ENCODE data around the gene POLRMT.

The POLRMT gene

GRCh38 chr19:571566-571974 is 61.8 kb downstream of the POLRMT start:
- no peak for TF ChIP-seq CTCF (IDR thresholded peaks at IDR 0.05; ENCODE audit: insufficient read depth, low read length, poor library complexity, severe bottlenecking)
- Histone ChIP-seq H3K4me3 (replicated peaks; ENCODE audit: low read depth, low read length) (peak overlapping the region; percentile 53), H3K36me3 (ENCODE audit: control insufficient read depth, insufficient read depth, low read length) (no peaks in the 10 kb centered on the region), H3K27me3 (replicated peaks; ENCODE audit: control insufficient read depth, insufficient read depth, low read length) (no peaks in the 10 kb centered on the region)
- DNase-seq (ENCODE audit: extremely low read depth, insufficient read length): no peak

GRCh38 chr19:570937-571565 is 62.3 kb downstream of the POLRMT start:
- peak; percentile 79 for DNase-seq (ENCODE audit: extremely low read depth, insufficient read length)
- H3K4me3 ChIP-seq (replicated peaks; ENCODE audit: low read depth, low read length): peak overlapping the region; percentile 53
- no peak for TF ChIP-seq CTCF (IDR thresholded peaks at IDR 0.05; ENCODE audit: insufficient read depth, low read length, poor library complexity, severe bottlenecking)
- no peaks in the 10 kb centered on the region for H3K27me3 ChIP-seq (replicated peaks; ENCODE audit: control insufficient read depth, insufficient read depth, low read length)
- no peaks in the 10 kb centered on the region for H3K36me3 ChIP-seq (ENCODE audit: control insufficient read depth, insufficient read depth, low read length)

GRCh38 chr19:570251-570686 is 63.1 kb downstream of the POLRMT start:
- Histone ChIP-seq H3K4me3 (replicated peaks; ENCODE audit: low read depth, low read length) (no peak overlapping the region), H3K36me3 (ENCODE audit: control insufficient read depth, insufficient read depth, low read length) (no peaks in the 10 kb centered on the region), H3K27me3 (replicated peaks; ENCODE audit: control insufficient read depth, insufficient read depth, low read length) (no peaks in the 10 kb centered on the region)
- DNase-seq (ENCODE audit: extremely low read depth, insufficient read length): no peak
- no peak for TF ChIP-seq CTCF (IDR thresholded peaks at IDR 0.05; ENCODE audit: insufficient read depth, low read length, poor library complexity, severe bottlenecking)

GRCh38 chr19:567296-567900 is 65.9 kb downstream of the POLRMT start:
- DNase-seq (ENCODE audit: extremely low read depth, insufficient read length): no peak
- H3K4me3 ChIP-seq (replicated peaks; ENCODE audit: low read depth, low read length): no peak overlapping the region
- H3K36me3 ChIP-seq (ENCODE audit: control insufficient read depth, insufficient read depth, low read length): no peaks in the 10 kb centered on the region
- no peak for TF ChIP-seq CTCF (IDR thresholded peaks at IDR 0.05; ENCODE audit: insufficient read depth, low read length, poor library complexity, severe bottlenecking)
- H3K27me3 ChIP-seq (replicated peaks; ENCODE audit: control insufficient read depth, insufficient read depth, low read length): no peaks in the 10 kb centered on the region
